ENCODE results near the gene SBF2.

DNA sequence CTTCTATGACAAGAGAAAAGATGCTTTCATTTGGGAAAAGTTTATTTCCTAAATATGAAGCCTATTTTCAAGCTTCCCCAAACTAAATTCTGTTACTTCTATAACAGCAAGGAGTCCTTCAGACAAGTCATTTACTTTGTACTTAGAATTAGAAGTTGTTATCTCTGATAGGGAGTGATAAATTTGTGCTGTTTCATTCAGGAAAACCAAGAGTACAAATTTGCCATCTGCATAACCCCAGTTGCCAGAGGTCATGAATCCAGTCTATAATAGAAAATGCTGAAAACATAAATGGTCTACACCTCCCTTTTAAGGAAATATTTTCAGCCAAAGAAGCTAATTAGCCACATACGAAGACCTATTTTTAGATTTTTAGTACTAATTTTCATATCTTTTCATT lies 61.3 kb downstream of the SBF2 start:
- TF ChIP-seq, protein P1, sequence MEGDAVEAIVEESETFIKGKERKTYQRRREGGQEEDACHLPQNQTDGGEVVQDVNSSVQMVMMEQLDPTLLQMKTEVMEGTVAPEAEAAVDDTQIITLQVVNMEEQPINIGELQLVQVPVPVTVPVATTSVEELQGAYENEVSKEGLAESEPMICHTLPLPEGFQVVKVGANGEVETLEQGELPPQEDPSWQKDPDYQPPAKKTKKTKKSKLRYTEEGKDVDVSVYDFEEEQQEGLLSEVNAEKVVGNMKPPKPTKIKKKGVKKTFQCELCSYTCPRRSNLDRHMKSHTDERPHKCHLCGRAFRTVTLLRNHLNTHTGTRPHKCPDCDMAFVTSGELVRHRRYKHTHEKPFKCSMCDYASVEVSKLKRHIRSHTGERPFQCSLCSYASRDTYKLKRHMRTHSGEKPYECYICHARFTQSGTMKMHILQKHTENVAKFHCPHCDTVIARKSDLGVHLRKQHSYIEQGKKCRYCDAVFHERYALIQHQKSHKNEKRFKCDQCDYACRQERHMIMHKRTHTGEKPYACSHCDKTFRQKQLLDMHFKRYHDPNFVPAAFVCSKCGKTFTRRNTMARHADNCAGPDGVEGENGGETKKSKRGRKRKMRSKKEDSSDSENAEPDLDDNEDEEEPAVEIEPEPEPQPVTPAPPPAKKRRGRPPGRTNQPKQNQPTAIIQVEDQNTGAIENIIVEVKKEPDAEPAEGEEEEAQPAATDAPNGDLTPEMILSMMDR (IDR thresholded peaks at IDR 0.05 in 4 of 5, conservative IDR thresholded peaks at IDR 0.05 in 1 of 5), result no peak
- TF ChIP-seq POLR2A (IDR thresholded peaks at IDR 0.05), result no peak

Data from gastrocnemius medialis (tissue), 4 donors.